LNCAP (cell line): ENCODE data around the gene ARHGAP40.

Experiments
- TF ChIP-seq, protein P1 (sequence below): fragments of 450-650 bp; IDR thresholded peaks from 2 replicates; pipeline ENCODE4 v1.5.1; 2017; ENCODE audit warnings: mild to moderate bottlenecking

The ARHGAP40 gene

DNA sequence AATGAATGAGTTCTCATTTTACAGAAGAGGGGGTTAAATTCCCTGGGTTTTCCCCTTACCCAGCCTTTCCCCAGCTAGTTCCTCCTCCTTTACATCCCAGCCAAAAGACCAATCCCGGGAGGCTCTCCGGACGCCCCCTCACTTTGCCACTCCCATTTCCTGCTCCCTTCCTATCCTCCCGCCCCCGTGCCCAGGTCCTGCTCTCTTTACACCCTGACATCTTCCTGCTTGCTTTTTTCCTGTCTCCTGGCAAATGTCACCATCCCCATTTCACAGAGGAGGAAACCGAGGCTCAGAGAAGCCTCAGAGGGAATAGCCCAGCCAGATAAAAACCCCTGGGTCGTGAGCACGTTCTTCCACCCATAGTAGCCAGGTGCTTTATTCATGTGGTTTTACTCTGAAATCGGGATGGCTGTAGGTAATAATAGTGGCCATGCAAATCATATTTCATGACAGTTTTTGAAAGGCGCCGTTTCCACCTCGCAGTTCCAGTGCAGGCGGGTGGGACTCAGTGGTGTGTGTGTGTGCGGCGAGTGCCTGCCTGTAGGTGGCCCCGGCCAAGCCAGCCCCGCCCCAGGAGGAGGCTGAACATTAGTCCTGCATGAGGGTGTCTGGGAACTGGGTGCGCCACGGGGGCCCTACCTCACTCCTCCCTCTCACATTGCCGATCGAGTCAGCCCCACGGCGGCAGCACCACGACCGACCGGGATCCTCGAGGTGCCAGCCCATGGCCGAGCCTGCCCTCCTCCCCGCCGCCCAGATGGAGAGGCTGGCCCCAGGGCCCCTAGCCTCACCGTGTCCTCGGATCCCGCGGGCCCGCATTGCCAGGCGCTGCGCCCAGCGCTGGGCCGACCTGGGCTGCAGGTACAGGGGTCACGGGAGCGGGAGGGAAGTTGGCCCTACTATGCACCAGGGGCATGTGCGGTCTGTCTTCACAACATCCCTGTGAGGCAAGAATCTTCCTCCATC lies at the start of gene ARHGAP40:
Gene ARHGAP40 (plus strand): TSS at position 594 of the 969 bp plus-strand sequence.
- TF ChIP-seq, protein P1, sequence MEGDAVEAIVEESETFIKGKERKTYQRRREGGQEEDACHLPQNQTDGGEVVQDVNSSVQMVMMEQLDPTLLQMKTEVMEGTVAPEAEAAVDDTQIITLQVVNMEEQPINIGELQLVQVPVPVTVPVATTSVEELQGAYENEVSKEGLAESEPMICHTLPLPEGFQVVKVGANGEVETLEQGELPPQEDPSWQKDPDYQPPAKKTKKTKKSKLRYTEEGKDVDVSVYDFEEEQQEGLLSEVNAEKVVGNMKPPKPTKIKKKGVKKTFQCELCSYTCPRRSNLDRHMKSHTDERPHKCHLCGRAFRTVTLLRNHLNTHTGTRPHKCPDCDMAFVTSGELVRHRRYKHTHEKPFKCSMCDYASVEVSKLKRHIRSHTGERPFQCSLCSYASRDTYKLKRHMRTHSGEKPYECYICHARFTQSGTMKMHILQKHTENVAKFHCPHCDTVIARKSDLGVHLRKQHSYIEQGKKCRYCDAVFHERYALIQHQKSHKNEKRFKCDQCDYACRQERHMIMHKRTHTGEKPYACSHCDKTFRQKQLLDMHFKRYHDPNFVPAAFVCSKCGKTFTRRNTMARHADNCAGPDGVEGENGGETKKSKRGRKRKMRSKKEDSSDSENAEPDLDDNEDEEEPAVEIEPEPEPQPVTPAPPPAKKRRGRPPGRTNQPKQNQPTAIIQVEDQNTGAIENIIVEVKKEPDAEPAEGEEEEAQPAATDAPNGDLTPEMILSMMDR: no peak

DNA sequence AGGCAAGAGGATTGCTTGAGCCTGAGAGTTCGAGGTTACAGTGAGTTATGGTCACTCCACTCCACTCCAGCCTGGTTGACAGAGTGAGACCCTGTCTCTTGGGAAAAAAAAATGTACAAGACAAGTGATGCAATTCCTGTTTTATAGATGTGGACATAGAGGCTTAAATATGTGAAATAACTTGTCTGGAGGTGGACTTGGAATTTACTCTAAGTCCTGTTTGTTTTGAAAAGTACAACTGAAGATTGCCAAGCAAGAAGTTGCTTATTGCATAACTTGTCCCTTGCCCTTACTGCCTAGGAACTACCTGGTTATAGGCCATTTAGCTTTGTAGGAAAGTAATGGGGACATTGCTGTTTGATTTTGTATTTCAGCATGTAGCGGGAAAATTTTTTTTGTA lies 46.6 kb upstream of the ARHGAP40 start:
- TF ChIP-seq, protein P1: no peak

DNA sequence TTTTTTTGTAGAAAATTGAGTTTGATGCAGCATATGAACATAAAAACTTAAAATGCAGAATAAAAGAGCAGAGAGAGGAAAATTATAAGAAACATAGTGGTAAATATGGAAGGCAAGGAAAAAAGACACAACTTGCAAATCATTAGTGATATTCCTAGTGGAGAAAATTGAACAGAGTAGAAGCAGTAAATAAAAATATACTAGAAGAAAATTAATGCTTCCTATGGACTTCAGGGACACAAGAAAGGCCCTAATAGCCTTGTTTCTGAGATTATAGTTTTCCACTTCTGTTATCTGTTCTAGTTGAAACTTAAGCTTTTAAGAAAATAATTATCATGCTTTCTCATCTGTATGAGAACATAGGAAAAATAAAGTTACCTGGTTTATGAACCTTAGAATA lies 46.2 kb upstream of the ARHGAP40 start:
- TF ChIP-seq, protein P1: no peak

DNA sequence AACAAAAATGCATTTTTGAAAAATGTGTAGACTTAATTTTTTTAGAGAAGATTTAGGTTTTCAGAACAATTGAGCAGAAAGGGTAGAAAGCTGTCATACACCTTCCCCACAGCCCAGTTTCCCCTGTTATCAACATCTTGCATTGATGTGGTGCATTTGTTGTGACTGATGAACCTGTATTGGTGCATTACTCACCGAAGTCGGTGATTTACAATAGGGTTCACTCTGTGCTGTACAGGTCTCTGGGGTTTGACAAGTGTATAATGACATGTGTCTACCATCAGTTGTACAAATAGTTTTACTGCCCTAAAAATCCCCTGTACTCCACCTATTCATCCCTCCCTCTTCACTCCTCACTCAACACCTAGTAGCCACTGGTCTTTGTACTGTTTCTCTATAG lies 44.4 kb upstream of the ARHGAP40 start:
- TF ChIP-seq, protein P1: no peak

DNA sequence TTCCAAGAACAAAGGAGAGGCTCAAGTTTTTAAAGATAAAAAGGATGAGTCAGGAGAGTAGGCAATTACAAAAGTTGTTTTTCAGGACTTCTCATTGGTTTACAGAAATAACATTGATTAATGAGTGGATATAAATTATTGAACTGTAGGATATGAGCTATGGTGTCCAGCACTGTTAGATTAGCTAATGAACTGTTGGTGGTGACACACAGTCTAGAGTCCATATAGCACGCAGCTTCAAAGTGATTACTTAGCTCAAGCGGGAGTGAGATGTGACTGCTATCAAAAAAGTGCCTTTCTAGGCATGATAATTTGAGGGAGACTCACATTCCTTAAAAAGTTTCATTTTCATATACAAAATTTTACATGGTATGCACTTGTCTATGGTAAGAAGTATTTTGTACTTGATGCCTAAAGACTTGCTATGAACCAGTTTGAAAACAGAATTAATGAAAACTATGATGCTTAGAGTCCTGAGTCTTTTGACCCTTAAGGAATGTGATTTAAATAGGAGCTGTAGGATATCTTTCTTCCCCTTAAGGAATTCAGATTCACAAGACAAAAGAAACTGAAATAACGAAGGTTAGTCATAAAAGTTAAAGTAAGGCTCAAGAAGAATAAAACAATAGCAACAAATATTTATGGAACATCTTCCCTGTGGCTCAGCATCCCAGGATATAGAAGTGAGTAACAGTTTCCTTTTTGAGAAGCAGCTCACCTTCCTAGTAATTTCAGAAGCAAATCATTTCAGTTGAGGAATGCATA lies 42.8 kb upstream of the ARHGAP40 start:
- TF ChIP-seq, protein P1: no peak

DNA sequence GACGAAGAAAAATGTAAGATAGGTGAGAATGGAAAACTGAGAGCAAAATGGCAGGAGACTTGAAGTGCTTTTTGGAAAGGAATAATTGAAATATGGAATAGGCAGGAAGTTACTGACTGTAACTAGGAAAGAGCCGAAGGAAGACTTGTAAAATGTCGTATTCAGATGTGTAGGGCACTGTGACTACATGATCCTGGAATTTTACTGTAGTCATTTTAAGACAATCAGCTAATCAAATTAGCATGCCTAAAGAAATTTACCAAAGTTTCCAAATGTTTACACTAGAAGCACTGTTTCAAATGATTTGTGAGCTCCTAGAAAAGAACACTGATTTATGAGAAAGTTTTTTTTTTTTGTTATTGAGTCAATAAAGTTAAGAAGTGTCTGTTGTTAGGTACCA lies 41.8 kb upstream of the ARHGAP40 start:
- TF ChIP-seq, protein P1: no peak

DNA sequence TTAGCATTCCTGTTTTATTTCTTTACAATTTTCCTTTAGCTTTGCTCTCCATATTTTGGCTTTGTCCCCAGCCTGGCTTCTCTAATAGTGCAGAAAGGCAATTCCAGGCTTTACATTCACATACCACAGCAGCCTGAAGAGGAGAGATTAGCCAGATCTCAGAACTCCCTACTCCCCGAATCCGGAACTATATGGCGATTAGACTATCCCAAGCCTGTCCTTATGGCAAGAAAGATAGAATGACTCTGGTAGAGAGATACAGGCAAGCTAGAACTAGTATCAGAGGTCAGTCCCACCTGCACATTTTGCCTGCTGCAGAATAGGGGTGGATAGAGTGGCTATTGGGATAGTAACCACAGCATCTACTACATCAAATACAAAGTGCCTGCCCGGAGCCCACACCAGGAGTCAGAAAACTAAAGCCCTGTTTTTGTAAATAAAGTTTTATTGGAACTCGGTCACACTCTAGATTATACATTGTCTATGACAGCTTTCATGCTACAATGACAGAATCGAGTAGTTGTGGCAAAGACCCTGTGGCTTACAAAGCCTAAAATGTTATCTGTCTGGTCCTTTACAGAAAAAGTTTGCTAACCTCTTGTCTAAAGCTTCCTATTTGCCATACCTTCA lies 37.7 kb upstream of the ARHGAP40 start:
- TF ChIP-seq, protein P1: no peak
